ENCODE data around the gene CNDP2.

CNDP2 gene

DNA sequence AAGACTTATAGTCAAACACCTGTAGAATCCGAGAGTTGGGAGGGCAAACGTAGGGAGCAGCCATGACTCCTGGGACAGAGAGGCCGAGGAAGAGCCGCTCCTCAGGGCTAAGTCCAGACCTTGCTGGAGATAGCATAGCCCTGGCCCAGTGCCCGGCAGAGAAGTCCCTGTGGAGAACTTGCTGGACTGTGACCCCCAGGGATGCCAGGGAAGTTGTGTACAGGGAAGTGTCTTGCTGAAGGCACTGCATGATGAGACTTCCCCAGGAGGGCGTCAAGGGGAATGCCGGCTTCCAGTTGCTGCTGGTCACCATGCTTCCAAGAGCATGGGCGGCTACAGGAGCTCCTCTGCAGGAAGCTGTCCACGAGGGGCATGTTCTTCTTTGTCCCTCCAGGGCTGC, 29.6 kb downstream of the CNDP2 start:
- TF ChIP-seq, protein P1, sequence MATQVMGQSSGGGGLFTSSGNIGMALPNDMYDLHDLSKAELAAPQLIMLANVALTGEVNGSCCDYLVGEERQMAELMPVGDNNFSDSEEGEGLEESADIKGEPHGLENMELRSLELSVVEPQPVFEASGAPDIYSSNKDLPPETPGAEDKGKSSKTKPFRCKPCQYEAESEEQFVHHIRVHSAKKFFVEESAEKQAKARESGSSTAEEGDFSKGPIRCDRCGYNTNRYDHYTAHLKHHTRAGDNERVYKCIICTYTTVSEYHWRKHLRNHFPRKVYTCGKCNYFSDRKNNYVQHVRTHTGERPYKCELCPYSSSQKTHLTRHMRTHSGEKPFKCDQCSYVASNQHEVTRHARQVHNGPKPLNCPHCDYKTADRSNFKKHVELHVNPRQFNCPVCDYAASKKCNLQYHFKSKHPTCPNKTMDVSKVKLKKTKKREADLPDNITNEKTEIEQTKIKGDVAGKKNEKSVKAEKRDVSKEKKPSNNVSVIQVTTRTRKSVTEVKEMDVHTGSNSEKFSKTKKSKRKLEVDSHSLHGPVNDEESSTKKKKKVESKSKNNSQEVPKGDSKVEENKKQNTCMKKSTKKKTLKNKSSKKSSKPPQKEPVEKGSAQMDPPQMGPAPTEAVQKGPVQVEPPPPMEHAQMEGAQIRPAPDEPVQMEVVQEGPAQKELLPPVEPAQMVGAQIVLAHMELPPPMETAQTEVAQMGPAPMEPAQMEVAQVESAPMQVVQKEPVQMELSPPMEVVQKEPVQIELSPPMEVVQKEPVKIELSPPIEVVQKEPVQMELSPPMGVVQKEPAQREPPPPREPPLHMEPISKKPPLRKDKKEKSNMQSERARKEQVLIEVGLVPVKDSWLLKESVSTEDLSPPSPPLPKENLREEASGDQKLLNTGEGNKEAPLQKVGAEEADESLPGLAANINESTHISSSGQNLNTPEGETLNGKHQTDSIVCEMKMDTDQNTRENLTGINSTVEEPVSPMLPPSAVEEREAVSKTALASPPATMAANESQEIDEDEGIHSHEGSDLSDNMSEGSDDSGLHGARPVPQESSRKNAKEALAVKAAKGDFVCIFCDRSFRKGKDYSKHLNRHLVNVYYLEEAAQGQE (IDR thresholded peaks at IDR 0.05; ENCODE audit: low read depth) = no peak

DNA sequence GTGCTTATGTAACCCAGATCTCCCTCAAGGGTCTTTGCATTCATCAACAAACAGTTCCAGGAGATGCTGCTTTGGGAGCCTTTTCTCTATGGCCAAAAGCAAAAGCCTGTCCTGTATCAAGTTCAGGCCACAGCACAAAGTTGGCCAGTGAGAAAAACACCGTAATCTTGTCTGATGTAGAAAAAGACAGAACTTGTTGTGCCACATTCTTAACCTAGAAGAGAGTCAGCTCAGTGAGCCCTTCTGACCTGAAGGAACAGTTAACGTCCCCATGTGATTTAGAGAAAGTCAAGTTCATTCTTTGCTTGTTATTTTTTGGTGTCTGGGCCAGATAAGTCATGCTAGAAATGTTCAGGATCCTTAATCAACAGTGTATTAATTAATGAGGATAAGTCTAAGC, 30.3 kb downstream of the CNDP2 start:
- TF ChIP-seq RAD21 (IDR thresholded peaks at IDR 0.05; ENCODE audit: low read depth) = no peak
- no peak for TF ChIP-seq CEBPB (IDR thresholded peaks at IDR 0.05)
- TF ChIP-seq TEAD4 (IDR thresholded peaks at IDR 0.05) = no peak
- TF ChIP-seq EP300 (IDR thresholded peaks at IDR 0.05; ENCODE audit: borderline replicate concordance) = no peak
- no peak for TF ChIP-seq YY1 (IDR thresholded peaks at IDR 0.05; ENCODE audit: low read depth)

DNA sequence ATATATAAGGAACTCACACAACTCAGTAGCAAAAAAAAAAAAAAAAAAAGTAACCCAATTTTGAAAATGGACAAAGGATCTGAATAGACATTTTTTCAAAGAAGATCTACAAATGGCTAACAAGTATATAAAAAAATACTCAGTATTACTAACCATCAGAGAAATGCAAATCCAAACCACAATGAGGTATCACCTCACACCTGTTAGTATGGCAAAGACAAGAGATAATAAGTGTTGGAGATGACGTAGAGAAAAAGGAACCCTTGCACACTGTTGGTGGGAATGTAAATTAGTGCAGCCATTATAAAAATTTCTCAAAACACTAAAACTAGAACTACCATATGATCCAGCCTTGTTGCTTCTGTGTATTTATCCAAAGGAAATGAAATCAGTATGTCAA, 32.3 kb downstream of the CNDP2 start:
- TF ChIP-seq CREB1 (IDR thresholded peaks at IDR 0.05; ENCODE audit: low read depth) (no peak), FOXM1 (IDR thresholded peaks at IDR 0.05; ENCODE audit: borderline replicate concordance, low read depth) (no peak)

DNA sequence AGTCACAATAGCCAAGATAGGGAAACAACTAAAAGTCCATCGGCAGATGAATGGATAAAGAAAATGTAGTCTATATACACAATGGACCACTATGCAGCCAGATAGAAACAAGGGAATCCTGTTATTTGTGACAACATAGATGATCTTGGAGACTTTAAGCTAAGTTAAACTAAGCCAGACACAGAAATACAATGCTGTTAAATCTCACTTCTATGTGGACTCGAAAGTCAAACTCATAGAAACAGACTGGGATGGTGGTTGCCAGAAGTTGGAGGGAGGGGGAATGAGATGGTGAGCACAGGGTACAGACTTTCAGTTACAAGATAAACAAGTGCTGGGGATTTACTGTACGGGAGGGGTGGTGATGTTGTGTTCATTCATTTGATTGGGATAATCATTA, 32.8 kb downstream of the CNDP2 start:
- TF ChIP-seq EP300 (IDR thresholded peaks at IDR 0.05; ENCODE audit: borderline replicate concordance) (no peak), RAD21 (IDR thresholded peaks at IDR 0.05; ENCODE audit: low read depth) (no peak), CEBPB (IDR thresholded peaks at IDR 0.05) (no peak), ZBTB7A (IDR thresholded peaks at IDR 0.05; ENCODE audit: low read depth) (no peak)

DNA sequence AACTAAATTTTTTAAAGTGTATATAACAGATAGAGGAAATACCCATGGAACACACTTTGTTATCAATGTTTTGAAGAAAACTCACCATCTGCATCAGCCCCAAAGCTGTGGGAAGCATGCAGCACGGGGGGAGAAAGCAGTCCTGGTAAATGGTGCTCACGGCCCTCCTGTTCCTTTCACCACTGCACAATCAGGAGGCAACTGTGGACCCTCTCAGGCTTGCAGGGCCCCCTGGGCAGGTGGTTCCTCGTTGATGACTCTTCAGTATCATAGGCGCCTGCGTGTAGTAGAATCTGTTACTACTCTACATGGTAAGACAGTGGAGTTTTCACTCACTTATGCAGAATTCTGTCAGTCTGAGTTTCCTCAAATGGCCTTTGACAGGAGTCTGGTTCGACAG, 33.2 kb downstream of the CNDP2 start:
- TF ChIP-seq NFIC (IDR thresholded peaks at IDR 0.05) (no peak), TCF12 (IDR thresholded peaks at IDR 0.05; ENCODE audit: low read depth) (no peak), EGR1 (IDR thresholded peaks at IDR 0.05) (no peak), EP300 (IDR thresholded peaks at IDR 0.05; ENCODE audit: borderline replicate concordance) (no peak), RAD21 (IDR thresholded peaks at IDR 0.05; ENCODE audit: low read depth) (no peak), TEAD4 (IDR thresholded peaks at IDR 0.05) (no peak), TAF1 (IDR thresholded peaks at IDR 0.05; ENCODE audit: low read depth) (no peak), CEBPB (IDR thresholded peaks at IDR 0.05) (no peak), CREB1 (IDR thresholded peaks at IDR 0.05; ENCODE audit: low read depth) (no peak), ZBTB7A (IDR thresholded peaks at IDR 0.05; ENCODE audit: low read depth) (no peak), YY1 (IDR thresholded peaks at IDR 0.05; ENCODE audit: low read depth) (no peak), FOXM1 (IDR thresholded peaks at IDR 0.05; ENCODE audit: borderline replicate concordance, low read depth) (no peak)
- TF ChIP-seq, protein P1 (IDR thresholded peaks at IDR 0.05; ENCODE audit: low read depth) = no peak
- TF ChIP-seq, protein P2, sequence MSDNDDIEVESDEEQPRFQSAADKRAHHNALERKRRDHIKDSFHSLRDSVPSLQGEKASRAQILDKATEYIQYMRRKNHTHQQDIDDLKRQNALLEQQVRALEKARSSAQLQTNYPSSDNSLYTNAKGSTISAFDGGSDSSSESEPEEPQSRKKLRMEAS (IDR thresholded peaks at IDR 0.05) = no peak
- TF ChIP-seq, protein P3, sequence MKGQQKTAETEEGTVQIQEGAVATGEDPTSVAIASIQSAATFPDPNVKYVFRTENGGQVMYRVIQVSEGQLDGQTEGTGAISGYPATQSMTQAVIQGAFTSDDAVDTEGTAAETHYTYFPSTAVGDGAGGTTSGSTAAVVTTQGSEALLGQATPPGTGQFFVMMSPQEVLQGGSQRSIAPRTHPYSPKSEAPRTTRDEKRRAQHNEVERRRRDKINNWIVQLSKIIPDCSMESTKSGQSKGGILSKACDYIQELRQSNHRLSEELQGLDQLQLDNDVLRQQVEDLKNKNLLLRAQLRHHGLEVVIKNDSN (IDR thresholded peaks at IDR 0.05) = no peak

DNA sequence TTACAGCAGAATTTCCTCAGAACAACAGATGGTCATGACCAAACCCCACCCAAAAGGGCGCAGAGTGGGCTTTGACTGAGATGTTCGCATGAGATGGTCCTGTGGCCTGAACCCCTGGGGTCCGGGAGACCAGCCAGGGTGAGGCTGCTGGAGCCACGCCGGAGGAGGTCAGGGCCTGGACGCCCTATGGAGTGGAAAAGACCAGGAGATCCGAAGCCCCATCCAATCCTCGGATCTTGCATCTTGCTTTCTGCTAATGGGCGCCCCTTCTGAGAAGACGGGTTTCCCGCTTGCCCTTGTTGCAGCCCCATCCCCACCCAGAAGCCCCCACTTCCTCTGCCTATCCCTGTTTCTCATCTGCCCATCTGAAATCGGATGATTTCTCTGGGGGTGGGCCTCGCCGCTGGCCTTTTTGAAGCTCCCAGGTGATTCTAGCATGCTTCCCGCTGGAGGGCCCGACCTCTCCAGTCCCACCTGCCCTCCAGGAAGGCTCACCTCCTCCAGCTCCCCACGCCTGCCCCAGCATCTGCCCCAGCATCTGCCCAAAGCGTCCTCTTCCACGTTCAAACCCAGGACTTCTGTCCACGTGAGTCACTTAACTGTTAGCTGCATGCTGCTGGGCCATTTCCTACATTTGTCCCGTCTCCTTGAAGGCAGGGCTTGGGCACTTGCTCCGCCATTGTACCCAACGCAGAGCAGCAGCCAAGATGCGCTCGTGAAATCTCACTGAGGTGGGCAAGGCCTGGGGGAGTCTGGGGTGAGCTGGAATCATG, 33.8 kb downstream of the CNDP2 start:
- TF ChIP-seq EP300 (IDR thresholded peaks at IDR 0.05; ENCODE audit: borderline replicate concordance) = no peak
- no peak for TF ChIP-seq CREB1 (IDR thresholded peaks at IDR 0.05; ENCODE audit: low read depth)
- no peak for TF ChIP-seq FOXM1 (IDR thresholded peaks at IDR 0.05; ENCODE audit: borderline replicate concordance, low read depth)
- no peak for TF ChIP-seq TAF1 (IDR thresholded peaks at IDR 0.05; ENCODE audit: low read depth)
- TF ChIP-seq, protein P3 (IDR thresholded peaks at IDR 0.05) = no peak
- TF ChIP-seq RAD21 (IDR thresholded peaks at IDR 0.05; ENCODE audit: low read depth) = no peak
- no peak for TF ChIP-seq CEBPB (IDR thresholded peaks at IDR 0.05)
- no peak for TF ChIP-seq NFIC (IDR thresholded peaks at IDR 0.05)
- TF ChIP-seq ZBTB7A (IDR thresholded peaks at IDR 0.05; ENCODE audit: low read depth) = no peak
- TF ChIP-seq YY1 (IDR thresholded peaks at IDR 0.05; ENCODE audit: low read depth) = no peak
- TF ChIP-seq, protein P2 (IDR thresholded peaks at IDR 0.05) = no peak
- no peak for TF ChIP-seq TEAD4 (IDR thresholded peaks at IDR 0.05)
- no peak for TF ChIP-seq EGR1 (IDR thresholded peaks at IDR 0.05)
- TF ChIP-seq TCF12 (IDR thresholded peaks at IDR 0.05; ENCODE audit: low read depth) = no peak
- TF ChIP-seq, protein P1 (IDR thresholded peaks at IDR 0.05; ENCODE audit: low read depth) = no peak

Data from Ishikawa (cell line).